Right cardiac atrium (tissue), 5 donors: ENCODE results near the gene LRRC41. TPM values are rescaled to one million over a fixed set of nuclear protein-coding genes. Genes with fewer than 3 reads are reported as not detected.
"Not testable (repeated sequence)": the region's sequence is repeated elsewhere in the genome, so short reads cannot be mapped to it uniquely, and the experiment has no call there.

Experiments
- ATAC-seq, 2 donors: fragments of 200-7000 bp; cut with Tn5 transposase; one replicate each; pipeline versions ENCODE4 v1.8.0 to v1.9.1; 2020; ENCODE audit warnings: moderate library complexity in 2 of 2, mild to moderate bottlenecking in 1 of 2
- DNase-seq, 3 donors: peaks; one replicate each; pipeline ENCODE4 v3.0.0-alpha.2; 2020
- H3K27ac ChIP-seq: one replicate; pipeline ENCODE4 v1.5.1; 2013; ENCODE audit warnings: mild to moderate bottlenecking, low read length, control low read depth, moderate library complexity
- H3K27me3 ChIP-seq: one replicate; pipeline ENCODE4 v1.6.1; 2013; ENCODE audit not compliant: control insufficient read depth, insufficient read depth
- H3K4me1 ChIP-seq: one replicate; pipeline ENCODE4 v1.6.1; 2013; ENCODE audit warnings: low read length; ENCODE audit not compliant: control insufficient read depth, insufficient read depth
- H3K4me3 ChIP-seq: one replicate; pipeline ENCODE4 v1.5.1; 2013; ENCODE audit warnings: low read length, control low read depth
- H3K9me3 ChIP-seq: one replicate; pipeline ENCODE4 v1.6.1; 2013; ENCODE audit warnings: low read length; ENCODE audit not compliant: control insufficient read depth
- WGBS: extraction: QIAGEN DNeasy Blood & Tissue Kit; methylation state at CpG from one replicate; pipeline ENCODE4 v1.1.7; 2013; 5-methylcytosine and 5-hydroxymethylcytosine counted together
- intact Hi-C, 4 donors: fragments of 100-400 bp; cut with DNase I; formaldehyde crosslinking; loops; one replicate each; pipeline versions ENCODE4 v1.11.0 to v1.14.0; 2022 to 2023
- polyA plus RNA-seq: library from polyadenylated mRNA; stranded (reverse); fragments of 200-250 nt; gene quantifications from one replicate; pipeline ENCODE4 v1.2.3, GENCODE V29; 2013
- total RNA-seq, 4 donors: library from RNA; stranded (reverse); fragmentation: NEBNext Ultra II Directional; extraction: Animal tissue kit (Norgen Biotek cat#: 25700); gene quantifications; one replicate each; pipeline ENCODE4 v1.2.1, GENCODE V29; 2021
- donor health status: healthy with polysubstance abuse.
- donor health status: DM: no; HTN: yes; CAD: no.
- donor health status: DM: no; HTN: no; CAD: no.
- donor health status: DM: no; HTN: yes; CAD: no; lungs with severe emphysema.
- donor health status: DM: yes; HTN: yes; CAD: no.

Gene LRRC41
- total and polyA plus RNA-seq, 5 donors, result 27.1 to 46.3 (median 39.8) TPM

GRCh38 chr1:46322191-46322590 is 18.8 kb upstream of the LRRC41 start:
- WGBS, result 89% methylated on average over 6 of the region's 6 CpGs
- H3K9me3 ChIP-seq, ATAC-seq, H3K4me1 ChIP-seq, H3K27ac ChIP-seq, DNase-seq, H3K4me3 ChIP-seq, intact Hi-C loops, H3K27me3 ChIP-seq: not testable (repeated sequence)

GRCh38 chr1:46319960-46320914 is 16.8 kb upstream of the LRRC41 start:
- H3K4me3 ChIP-seq, DNase-seq, H3K4me1 ChIP-seq, ATAC-seq, H3K27me3 ChIP-seq, H3K27ac ChIP-seq, intact Hi-C loops, H3K9me3 ChIP-seq: not testable (repeated sequence)
- WGBS, result 78% methylated on average over 13 of the region's 13 CpGs

GRCh38 chr1:46319301-46319700 is 15.9 kb upstream of the LRRC41 start:
- 94% methylated on average over 6 of the region's 6 CpGs for WGBS
- DNase-seq, ATAC-seq, intact Hi-C loops, H3K9me3 ChIP-seq, H3K4me1 ChIP-seq, H3K4me3 ChIP-seq, H3K27me3 ChIP-seq, H3K27ac ChIP-seq: not testable (repeated sequence)

GRCh38 chr1:46317323-46317722 is 13.9 kb upstream of the LRRC41 start:
- 92% methylated on average over 1 of the region's 1 CpG for WGBS
- DNase-seq (no peak), ATAC-seq (peak in 1 of 2 donors; percentile 9)
- Histone ChIP-seq H3K27ac (no peak overlapping the region), H3K9me3 (no peaks in the 10 kb centered on the region), H3K4me3 (no peak overlapping the region), H3K27me3 (no peaks in the 10 kb centered on the region), H3K4me1 (no peaks in the 10 kb centered on the region)
- intact Hi-C loops, result no loop called here

GRCh38 chr1:46315669-46316403 is 12.4 kb upstream of the LRRC41 start:
- no peak for DNase-seq
- H3K27ac ChIP-seq, result no peak overlapping the region
- WGBS, result 87% methylated on average over 3 of the region's 3 CpGs
- no peak for ATAC-seq
- H3K4me3 ChIP-seq, result no peak overlapping the region
- no peaks in the 10 kb centered on the region for H3K9me3 ChIP-seq
- intact Hi-C loops, result no loop called here
- H3K4me1 ChIP-seq, result no peaks in the 10 kb centered on the region
- H3K27me3 ChIP-seq, result no peaks in the 10 kb centered on the region

GRCh38 chr1:46310321-46310720 is 6.9 kb upstream of the LRRC41 start:
- H3K4me1 ChIP-seq, result no peaks in the 10 kb centered on the region
- no peak for ATAC-seq

GRCh38 chr1:46309401-46310159 is 6.2 kb upstream of the LRRC41 start:
- no peaks in the 10 kb centered on the region for H3K27me3 ChIP-seq
- intact Hi-C loops, result no loop called here
- WGBS, result 85% methylated on average over 16 of the region's 16 CpGs
- H3K4me3 ChIP-seq, result no peak overlapping the region
- no peaks in the 10 kb centered on the region for H3K9me3 ChIP-seq
- peaks cover 1% of the 10 kb centered on the region for H3K4me1 ChIP-seq
- DNase-seq, result no peak
- H3K27ac ChIP-seq, result no peak overlapping the region
- no peak for ATAC-seq

More at GRCh38 chr1:46310321-46310720, 6.9 kb upstream of the LRRC41 start:
- WGBS, result over 99% methylated on average over 4 of the region's 4 CpGs
- intact Hi-C loops, result no loop called here
- Histone ChIP-seq H3K27ac (no peak overlapping the region), H3K9me3 (no peaks in the 10 kb centered on the region), H3K4me3 (no peak overlapping the region), H3K27me3 (no peaks in the 10 kb centered on the region)
- DNase-seq, result no peak

- Histone ChIP-seq H3K4me1 (peaks cover 4% of the 10 kb centered on the region), H3K27me3 (no peaks in the 10 kb centered on the region), H3K9me3 (no peaks in the 10 kb centered on the region), H3K27ac (no peak overlapping the region), H3K4me3 (no peak overlapping the region)
- no peak for ATAC-seq
- intact Hi-C loops, result no loop called here
- WGBS, result 91% methylated on average over 8 of the region's 8 CpGs
- DNase-seq, result no peak
Observed at GRCh38 chr1:46306159-46306530, 2.7 kb upstream of the LRRC41 start.

- Histone ChIP-seq H3K4me1 (peaks cover 13% of the 10 kb centered on the region), H3K27ac (peak overlapping the region; percentile 97), H3K27me3 (no peaks in the 10 kb centered on the region), H3K4me3 (peak overlapping the region; percentile 72), H3K9me3 (no peaks in the 10 kb centered on the region)
- DNase-seq (no peak), ATAC-seq (no peak)
- intact Hi-C loops, result loop anchor here in 1 of 4 donors (5.0 kb wide), 1 partner anchor 38 kb away; the partner anchor contains the start of gene NSUN4
- under 1% methylated on average over 14 of the region's 14 CpGs for WGBS
Observed at GRCh38 chr1:46303872-46304326, 483 bp upstream of the LRRC41 start.

- H3K4me1 ChIP-seq, result peaks cover 15% of the 10 kb centered on the region
- no peaks in the 10 kb centered on the region for H3K27me3 ChIP-seq
- peak; percentile 28 to 55 for ATAC-seq
- intact Hi-C loops, result loop anchor here in 1 of 4 donors (5.0 kb wide), 1 partner anchor 40 kb away; the partner anchor contains the start of gene NSUN4
- H3K4me3 ChIP-seq, result peak overlapping the region; percentile 72
- peak; percentile 37 to 75 (median 74) for DNase-seq
- under 1% methylated on average over 32 of the region's 32 CpGs for WGBS
- H3K9me3 ChIP-seq, result no peaks in the 10 kb centered on the region
- peak overlapping the region; percentile 84 for H3K27ac ChIP-seq
Observed at GRCh38 chr1:46302641-46303037, 777 bp downstream of the LRRC41 start.
